Mesodermal cell (in vitro differentiated cells): Measurements from ENCODE around the gene PCDHA9.
"Not testable (repeated sequence)": the region's sequence is repeated elsewhere in the genome, so short reads cannot be mapped to it uniquely, and the experiment has no call there.

ENCODE experiments used
- H3K27ac ChIP-seq: 2 replicates; pipeline ENCODE4 v1.7.0; 2013; ENCODE audit warnings: mild to moderate bottlenecking, low read depth, low read length, moderate library complexity; ENCODE audit not compliant: severe bottlenecking
- H3K36me3 ChIP-seq: 2 replicates; pipeline ENCODE4 v1.7.1; 2013; ENCODE audit warnings: mild to moderate bottlenecking, low read length, moderate library complexity; ENCODE audit not compliant: control insufficient read depth, insufficient read depth
- H3K4me1 ChIP-seq: one replicate; pipeline ENCODE4 v1.7.1; 2013; ENCODE audit warnings: mild to moderate bottlenecking, low read length; ENCODE audit not compliant: insufficient read depth, control insufficient read depth, poor library complexity, severe bottlenecking
- H3K4me3 ChIP-seq: 2 replicates; pipeline ENCODE4 v1.7.0; 2013; ENCODE audit warnings: low read length, control low read depth, mild to moderate bottlenecking; ENCODE audit not compliant: insufficient read depth, poor library complexity, severe bottlenecking; ENCODE audit errors: extremely low read depth
- H3K9me3 ChIP-seq: 2 replicates; pipeline ENCODE4 v1.7.1; 2013; ENCODE audit warnings: mild to moderate bottlenecking, low read length, moderate library complexity; ENCODE audit not compliant: control insufficient read depth
- WGBS, 2 experiments: methylation state at CpG; one replicate each; pipeline ENCODE4 v1.1.5; 2013; ENCODE audit warnings: missing lambda C conversion rate in 2 of 2; ENCODE audit not compliant: insufficient coverage in 2 of 2; 5-methylcytosine and 5-hydroxymethylcytosine counted together

PCDHA9 gene

DNA sequence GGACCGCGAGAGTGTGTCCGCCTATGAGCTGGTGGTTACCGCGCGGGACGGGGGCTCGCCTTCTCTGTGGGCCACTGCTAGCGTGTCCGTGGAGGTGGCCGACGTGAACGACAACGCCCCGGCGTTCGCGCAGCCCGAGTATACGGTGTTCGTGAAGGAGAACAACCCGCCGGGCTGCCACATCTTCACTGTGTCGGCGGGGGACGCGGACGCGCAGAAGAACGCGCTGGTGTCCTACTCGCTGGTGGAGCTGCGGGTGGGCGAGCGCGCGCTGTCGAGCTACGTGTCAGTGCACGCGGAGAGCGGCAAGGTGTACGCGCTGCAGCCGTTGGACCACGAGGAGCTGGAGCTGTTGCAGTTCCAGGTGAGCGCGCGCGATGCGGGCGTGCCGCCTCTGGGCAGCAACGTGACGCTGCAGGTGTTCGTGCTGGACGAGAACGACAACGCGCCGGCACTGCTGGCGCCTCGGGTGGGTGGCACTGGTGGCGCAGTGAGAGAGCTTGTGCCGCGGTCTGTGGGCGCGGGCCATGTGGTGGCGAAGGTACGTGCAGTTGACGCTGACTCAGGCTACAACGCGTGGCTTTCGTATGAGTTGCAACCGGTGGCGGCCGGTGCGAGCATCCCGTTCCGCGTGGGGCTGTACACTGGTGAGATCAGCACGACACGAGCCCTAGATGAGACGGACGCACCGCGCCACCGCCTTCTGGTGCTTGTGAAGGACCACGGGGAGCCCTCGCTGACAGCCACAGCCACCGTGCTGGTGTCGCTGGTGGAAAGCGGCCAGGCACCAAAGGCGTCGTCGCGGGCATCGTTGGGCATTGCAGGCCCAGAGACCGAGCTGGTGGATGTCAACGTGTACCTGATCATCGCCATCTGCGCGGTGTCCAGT is 12.3 kb upstream of the PCDHA9 start:
- no peak overlapping the region for H3K4me3 ChIP-seq
- peaks cover 6% of the 10 kb centered on the region for H3K9me3 ChIP-seq
- H3K36me3 ChIP-seq, result no peaks in the 10 kb centered on the region
- H3K4me1 ChIP-seq, result no peaks in the 10 kb centered on the region
- WGBS, 2 experiments, result 96 to 97% methylated on average over 75 to 103 of the region's 103 CpGs
- no peak overlapping the region for H3K27ac ChIP-seq

- H3K27ac ChIP-seq, result no peak within 1 kb of the TSS
- no peaks in the 10 kb centered on the region for H3K9me3 ChIP-seq
- no peaks in the 10 kb centered on the region for H3K4me1 ChIP-seq
- WGBS, 2 experiments, result 81 to 84% methylated on average over 31 to 34 of the region's 47 CpGs
- H3K36me3 ChIP-seq, result no peaks in the 10 kb centered on the region
- H3K4me3 ChIP-seq, result peak within 1 kb of the TSS; percentile 19
These were observed 6.9 kb upstream of the PCDHA9 start, which contains the start of gene PCDHA8 for GRCh38 chr5:140840978-140841962. TSS of gene PCDHA8 (plus strand) at chr5:140841187. CDS start at chr5:140841322, 135 bp downstream.

DNA sequence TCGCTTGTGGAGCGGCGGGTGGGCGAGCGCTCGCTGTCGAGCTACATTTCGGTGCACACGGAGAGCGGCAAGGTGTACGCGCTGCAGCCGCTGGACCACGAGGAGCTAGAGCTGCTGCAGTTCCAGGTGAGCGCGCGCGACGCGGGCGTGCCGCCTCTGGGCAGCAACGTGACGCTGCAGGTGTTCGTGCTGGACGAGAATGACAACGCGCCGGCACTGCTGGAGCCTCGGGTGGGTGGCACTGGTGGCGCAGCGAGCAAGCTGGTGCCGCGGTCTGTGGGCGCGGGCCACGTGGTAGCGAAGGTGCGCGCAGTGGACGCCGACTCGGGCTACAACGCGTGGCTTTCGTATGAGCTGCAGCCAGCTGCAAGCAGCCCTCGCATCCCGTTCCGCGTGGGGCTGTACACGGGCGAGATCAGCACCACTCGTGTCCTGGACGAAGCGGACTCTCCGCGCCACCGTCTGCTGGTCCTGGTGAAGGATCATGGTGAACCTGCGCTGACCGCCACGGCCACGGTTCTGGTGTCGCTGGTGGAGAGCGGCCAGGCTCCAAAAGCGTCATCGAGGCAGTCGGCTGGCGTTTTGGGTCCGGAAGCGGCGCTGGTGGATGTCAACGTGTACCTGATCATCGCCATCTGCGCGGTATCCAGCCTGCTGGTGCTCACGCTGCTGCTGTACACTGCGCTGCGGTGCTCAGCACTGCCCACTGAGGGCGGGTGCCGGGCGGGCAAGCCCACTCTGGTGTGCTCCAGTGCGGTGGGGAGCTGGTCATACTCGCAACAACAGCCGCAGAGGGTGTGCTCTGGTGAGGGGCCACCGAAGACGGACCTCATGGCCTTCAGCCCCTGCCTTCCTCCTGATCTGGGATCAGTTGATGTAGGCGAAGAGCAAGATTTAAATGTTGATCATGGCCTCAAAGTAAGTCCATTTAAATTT is 5.1 kb upstream of the PCDHA9 start:
- Histone ChIP-seq H3K4me1 (no peaks in the 10 kb centered on the region), H3K9me3 (no peaks in the 10 kb centered on the region), H3K36me3 (no peaks in the 10 kb centered on the region), H3K4me3 (no peak overlapping the region), H3K27ac (no peak overlapping the region)
- 95 to 96% methylated on average over 78 to 83 of the region's 87 CpGs for WGBS, 2 experiments

GRCh38 chr5:140849831-140850634 is 1.9 kb downstream of the PCDHA9 start:
- WGBS, 2 experiments, result 96 to 97% methylated on average over 83 to 101 of the region's 101 CpGs
- H3K36me3 ChIP-seq, result not testable (repeated sequence)

DNA sequence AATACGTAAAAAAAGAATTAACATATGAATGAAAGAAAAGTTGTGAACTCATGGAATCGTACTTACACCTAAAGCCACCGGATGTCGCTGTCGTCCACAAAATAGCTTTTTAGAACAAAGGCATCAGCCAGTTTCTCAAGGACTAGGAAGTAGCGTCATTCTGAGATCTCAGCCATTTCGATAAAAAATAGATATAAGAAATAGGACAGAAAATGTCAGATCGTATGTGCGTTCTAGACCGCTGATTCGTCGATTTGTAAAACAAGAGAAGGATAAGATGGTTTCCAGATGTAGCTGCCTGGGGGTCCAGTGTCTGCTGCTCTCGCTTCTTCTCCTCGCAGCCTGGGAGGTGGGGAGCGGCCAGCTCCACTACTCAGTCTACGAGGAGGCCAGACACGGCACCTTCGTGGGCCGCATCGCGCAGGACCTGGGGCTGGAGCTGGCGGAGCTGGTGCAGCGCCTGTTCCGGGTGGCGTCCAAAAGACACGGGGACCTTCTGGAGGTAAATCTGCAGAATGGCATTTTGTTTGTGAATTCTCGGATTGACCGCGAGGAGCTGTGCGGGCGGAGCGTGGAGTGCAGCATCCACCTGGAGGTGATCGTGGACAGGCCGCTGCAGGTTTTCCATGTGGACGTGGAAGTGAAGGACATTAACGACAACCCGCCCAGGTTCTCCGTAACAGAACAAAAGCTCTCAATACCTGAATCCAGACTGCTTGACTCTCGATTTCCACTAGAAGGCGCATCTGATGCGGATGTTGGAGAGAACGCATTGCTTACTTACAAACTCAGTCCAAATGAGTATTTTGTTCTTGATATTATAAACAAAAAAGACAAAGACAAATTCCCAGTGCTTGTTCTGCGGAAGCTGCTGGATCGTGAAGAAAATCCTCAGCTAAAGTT is 7.8 kb downstream of the PCDHA9 start, which contains the start of gene PCDHA10:
PCDHA10 (plus strand) TSS at position 126 of the 903 bp plus-strand sequence; CDS start at position 278, 152 bp downstream.
- Histone ChIP-seq H3K4me3 (no peak within 1 kb of the TSS), H3K4me1 (no peaks in the 10 kb centered on the region), H3K9me3 (peaks cover 3% of the 10 kb centered on the region), H3K27ac (no peak within 1 kb of the TSS), H3K36me3 (peaks cover 2% of the 10 kb centered on the region)
- WGBS, 2 experiments, result 89 to 94% methylated on average over 38 to 40 of the region's 44 CpGs

More at GRCh38 chr5:140849831-140850634, 1.9 kb downstream of the PCDHA9 start:
- not testable (repeated sequence) for H3K27ac ChIP-seq, H3K4me1 ChIP-seq, H3K9me3 ChIP-seq, H3K4me3 ChIP-seq

DNA sequence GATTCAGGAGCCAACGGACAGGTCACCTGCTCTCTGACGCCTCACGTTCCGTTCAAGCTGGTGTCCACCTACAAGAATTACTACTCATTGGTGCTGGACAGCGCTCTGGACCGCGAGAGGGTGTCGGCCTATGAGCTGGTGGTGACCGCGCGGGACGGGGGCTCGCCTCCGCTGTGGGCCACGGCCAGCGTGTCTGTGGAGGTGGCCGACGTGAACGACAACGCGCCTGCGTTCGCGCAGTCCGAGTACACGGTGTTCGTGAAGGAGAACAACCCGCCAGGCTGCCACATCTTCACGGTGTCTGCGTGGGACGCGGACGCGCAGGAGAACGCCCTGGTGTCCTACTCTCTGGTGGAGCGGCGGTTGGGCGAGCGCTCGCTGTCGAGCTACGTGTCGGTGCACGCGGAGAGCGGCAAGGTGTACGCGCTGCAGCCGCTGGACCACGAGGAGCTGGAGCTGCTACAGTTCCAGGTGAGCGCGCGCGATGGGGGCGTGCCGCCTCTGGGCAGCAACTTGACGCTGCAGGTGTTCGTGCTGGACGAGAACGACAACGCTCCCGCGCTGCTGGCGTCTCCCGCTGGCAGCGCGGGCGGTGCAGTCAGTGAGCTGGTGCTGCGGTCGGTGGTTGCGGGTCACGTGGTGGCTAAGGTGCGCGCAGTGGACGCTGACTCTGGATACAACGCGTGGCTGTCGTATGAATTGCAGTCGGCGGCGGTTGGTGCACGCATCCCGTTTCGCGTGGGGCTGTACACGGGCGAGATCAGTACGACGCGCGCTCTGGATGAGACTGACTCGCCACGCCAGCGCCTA is 9.2 kb downstream of the PCDHA9 start:
- peaks cover 5% of the 10 kb centered on the region for H3K9me3 ChIP-seq
- peaks cover 7% of the 10 kb centered on the region for H3K36me3 ChIP-seq
- H3K27ac ChIP-seq, result no peak overlapping the region
- 98% methylated on average over 83 to 92 of the region's 94 CpGs for WGBS, 2 experiments
- no peak overlapping the region for H3K4me3 ChIP-seq
- H3K4me1 ChIP-seq, result no peaks in the 10 kb centered on the region

DNA sequence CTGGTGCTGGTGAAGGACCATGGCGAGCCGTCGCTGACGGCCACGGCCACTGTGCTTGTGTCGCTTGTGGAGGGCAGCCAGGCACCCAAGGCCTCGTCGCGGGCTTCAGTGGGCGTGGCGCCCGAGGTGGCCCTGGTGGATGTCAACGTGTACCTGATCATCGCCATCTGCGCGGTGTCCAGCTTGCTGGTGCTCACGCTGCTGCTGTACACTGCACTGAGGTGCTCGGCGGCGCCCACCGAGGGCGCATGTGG is 9.7 kb downstream of the PCDHA9 start:
- peaks cover 5% of the 10 kb centered on the region for H3K9me3 ChIP-seq
- WGBS, 2 experiments, result 95 to 96% methylated on average over 22 of the region's 22 CpGs

DNA sequence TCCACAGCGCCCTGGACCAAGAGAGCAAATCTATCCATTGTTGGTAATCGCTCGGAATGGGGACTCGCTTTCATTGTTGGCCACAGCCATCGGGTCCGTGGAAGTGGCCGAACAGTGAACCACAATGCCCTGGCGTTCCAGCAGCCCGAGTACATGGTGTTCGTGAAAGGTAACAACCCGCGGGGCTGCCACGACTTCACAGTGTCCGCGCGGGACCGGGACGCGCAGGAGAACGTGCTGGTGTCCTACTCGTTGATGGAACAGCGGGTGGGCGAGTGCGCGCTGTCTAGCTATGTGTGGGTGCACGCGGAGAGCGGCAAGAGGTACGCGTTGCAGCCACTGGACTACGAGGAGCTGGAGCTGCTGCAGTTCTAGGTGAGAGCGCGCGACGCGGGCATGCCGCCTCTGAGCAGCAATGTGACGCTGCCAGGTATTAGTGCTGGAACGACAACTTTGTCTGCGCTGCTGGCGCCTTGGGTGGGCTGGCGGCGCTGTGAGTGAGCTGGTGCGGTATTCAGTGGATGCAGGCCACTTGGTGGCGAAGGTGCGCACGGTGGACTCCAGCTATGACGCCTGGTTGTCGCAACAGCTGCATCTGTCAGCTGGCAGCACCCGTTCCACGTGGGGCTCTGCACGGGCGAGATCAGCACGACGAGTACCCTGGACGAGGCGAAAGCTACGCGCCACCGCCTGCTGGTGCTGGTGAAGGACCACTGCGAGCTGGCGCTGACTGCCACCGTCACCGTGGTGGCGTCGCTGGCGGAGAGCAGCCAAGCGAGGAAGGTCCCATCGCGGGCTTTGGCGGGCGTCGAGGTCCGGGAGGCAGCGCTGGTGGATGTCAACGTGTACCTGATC is 14.5 kb downstream of the PCDHA9 start:
- 93 to 95% methylated on average over 76 of the region's 76 CpGs for WGBS, 2 experiments
- H3K4me1 ChIP-seq, result no peaks in the 10 kb centered on the region
- H3K4me3 ChIP-seq, result no peak overlapping the region
- peaks cover 5% of the 10 kb centered on the region for H3K9me3 ChIP-seq
- no peak overlapping the region for H3K27ac ChIP-seq
- H3K36me3 ChIP-seq, result peaks cover 8% of the 10 kb centered on the region

More for the DNA sequence above, 9.7 kb downstream of the PCDHA9 start:
- Histone ChIP-seq H3K4me1 (no peaks in the 10 kb centered on the region), H3K36me3 (peaks cover 8% of the 10 kb centered on the region), H3K4me3 (no peak overlapping the region), H3K27ac (no peak overlapping the region)
